HepG2 (cell line): ENCODE data around the gene SURF6. TPM values are rescaled to one million over a fixed set of nuclear protein-coding genes. Genes with fewer than 3 reads are reported as not detected.

ENCODE experiments used
- CEBPB ChIP-seq: IDR thresholded peaks from 2 replicates; pipeline ENCODE4 v1.6.1; 2011; ENCODE audit warnings: low read depth, low read length, improper control_type of control experiment, borderline replicate concordance
- HNF4G ChIP-seq, 2 experiments: sonication (generic) in 1 of 2; formaldehyde crosslinking in 1 of 2; IDR thresholded peaks; 2 replicates each; pipeline versions ENCODE4 v1.4.0 to v1.6.1; 2011 to 2020; ENCODE audit warnings: borderline replicate concordance in 2 of 2, low read depth in 2 of 2, mild to moderate bottlenecking in 2 of 2, low read length in 1 of 2, missing genetic modification reagents in 1 of 2, moderate library complexity in 1 of 2
- KDM5B ChIP-seq: sonication (generic); formaldehyde crosslinking; IDR thresholded peaks from 2 replicates; pipeline ENCODE4 v1.4.0; 2020; ENCODE audit warnings: missing genetic modification reagents, mild to moderate bottlenecking, borderline replicate concordance
- MIER2 ChIP-seq: IDR thresholded peaks from 2 replicates; pipeline ENCODE4 v1.6.1; 2016; ENCODE audit warnings: missing biosample characterization, missing genetic modification reagents
- PTBP1 ChIP-seq: fragments of 200-400 bp; formaldehyde crosslinking; IDR thresholded peaks from 2 replicates; pipeline ENCODE4 v1.6.1; 2018; ENCODE audit warnings: low read length, low read depth; ENCODE audit not compliant: poor library complexity, severe bottlenecking
- SETDB1 ChIP-seq: sonication (generic); formaldehyde crosslinking; IDR thresholded peaks from 2 replicates; pipeline ENCODE4 v1.5.1; 2020; ENCODE audit warnings: missing genetic modification reagents, mild to moderate bottlenecking, borderline replicate concordance
- STAG1 ChIP-seq: sonication (generic); formaldehyde crosslinking; IDR thresholded peaks from 2 replicates; pipeline ENCODE4 v1.4.0; 2020; ENCODE audit warnings: missing genetic modification reagents
- TAF1 ChIP-seq: sonication (generic); formaldehyde crosslinking; IDR thresholded peaks from 2 replicates; pipeline ENCODE4 v1.4.0; 2020; ENCODE audit warnings: missing genetic modification reagents
- U2AF1 ChIP-seq: fragments of 200-400 bp; formaldehyde crosslinking; optimal IDR thresholded peaks from 2 replicates; pipeline ENCODE3; 2017; ENCODE audit warnings: mild to moderate bottlenecking, low read depth, low read length
- WIZ ChIP-seq: sonication (generic); formaldehyde crosslinking; IDR thresholded peaks from 2 replicates; pipeline ENCODE4 v1.5.1; 2020; ENCODE audit warnings: mild to moderate bottlenecking, missing genetic modification reagents
- ZBTB38 ChIP-seq: sonication (generic); formaldehyde crosslinking; IDR thresholded peaks from 2 replicates; pipeline ENCODE4 v1.5.1; 2020; ENCODE audit warnings: mild to moderate bottlenecking, missing genetic modification reagents
- ZEB1 ChIP-seq: IDR thresholded peaks from 2 replicates; pipeline ENCODE4 v1.6.1; 2012; ENCODE audit warnings: mild to moderate bottlenecking, low read depth, inconsistent platforms; ENCODE audit not compliant: insufficient replicate concordance
- ZSCAN20 ChIP-seq: sonication (generic); formaldehyde crosslinking; IDR thresholded peaks from 2 replicates; pipeline ENCODE4 v1.4.0; 2020; ENCODE audit warnings: missing genetic modification reagents, mild to moderate bottlenecking, borderline replicate concordance
- polyA plus RNA-seq, 8 experiments: library from polyadenylated mRNA; depleted of rRNA in 3 of 8; stranded (reverse) in 7 of 8; unstranded in 1 of 8; fragments of >200 nt; fragmentation: Illumina TruSeq in 4 of 8; extraction: Trizol in 4 of 8; gene quantifications; 2 replicates each; pipeline versions ENCODE4 v1.2.1 to v1.2.3, GENCODE V29; 2011 to 2016; ENCODE audit warnings: low read depth in 4 of 8, missing spikeins in 1 of 8, mixed read lengths in 1 of 8; ENCODE audit not compliant: insufficient read depth in 1 of 8
- total RNA-seq, 5 experiments: library from RNA; depleted of rRNA; stranded (reverse); fragments of >200 nt; fragmentation: Illumina TruSeq; extraction: Trizol; gene quantifications; 2 replicates each; pipeline ENCODE4 v1.2.3, GENCODE V29; 2016; ENCODE audit warnings: low read depth in 1 of 5
- TF ChIP-seq, protein P1 (sequence below), 2 experiments: sonication (generic) in 1 of 2; formaldehyde crosslinking in 1 of 2; IDR thresholded peaks; 2 replicates each; pipeline versions ENCODE4 v1.6.1 to v1.9.0; 2014 to 2022; ENCODE audit warnings: antibody characterized with exemption in 1 of 2, borderline replicate concordance in 1 of 2, inconsistent platforms in 1 of 2, low read depth in 1 of 2, missing genetic modification reagents in 1 of 2
- TF ChIP-seq, protein P2 (sequence below): sonication (generic); formaldehyde crosslinking; IDR thresholded peaks from 2 replicates; pipeline ENCODE4 v1.5.1; 2020; ENCODE audit warnings: mild to moderate bottlenecking, missing genetic modification reagents
- TF ChIP-seq, protein P3 (sequence below): sonication (generic); formaldehyde crosslinking; IDR thresholded peaks from 2 replicates; pipeline ENCODE4 v1.5.1; 2020; ENCODE audit warnings: mild to moderate bottlenecking, moderate library complexity, missing genetic modification reagents

SURF6 gene
- total and polyA plus RNA-seq, 2 of the 13 experiments (the other 11 are each of a cell fraction or from before 2014, with no cell fraction given) = 5.9 to 14.7 TPM

DNA sequence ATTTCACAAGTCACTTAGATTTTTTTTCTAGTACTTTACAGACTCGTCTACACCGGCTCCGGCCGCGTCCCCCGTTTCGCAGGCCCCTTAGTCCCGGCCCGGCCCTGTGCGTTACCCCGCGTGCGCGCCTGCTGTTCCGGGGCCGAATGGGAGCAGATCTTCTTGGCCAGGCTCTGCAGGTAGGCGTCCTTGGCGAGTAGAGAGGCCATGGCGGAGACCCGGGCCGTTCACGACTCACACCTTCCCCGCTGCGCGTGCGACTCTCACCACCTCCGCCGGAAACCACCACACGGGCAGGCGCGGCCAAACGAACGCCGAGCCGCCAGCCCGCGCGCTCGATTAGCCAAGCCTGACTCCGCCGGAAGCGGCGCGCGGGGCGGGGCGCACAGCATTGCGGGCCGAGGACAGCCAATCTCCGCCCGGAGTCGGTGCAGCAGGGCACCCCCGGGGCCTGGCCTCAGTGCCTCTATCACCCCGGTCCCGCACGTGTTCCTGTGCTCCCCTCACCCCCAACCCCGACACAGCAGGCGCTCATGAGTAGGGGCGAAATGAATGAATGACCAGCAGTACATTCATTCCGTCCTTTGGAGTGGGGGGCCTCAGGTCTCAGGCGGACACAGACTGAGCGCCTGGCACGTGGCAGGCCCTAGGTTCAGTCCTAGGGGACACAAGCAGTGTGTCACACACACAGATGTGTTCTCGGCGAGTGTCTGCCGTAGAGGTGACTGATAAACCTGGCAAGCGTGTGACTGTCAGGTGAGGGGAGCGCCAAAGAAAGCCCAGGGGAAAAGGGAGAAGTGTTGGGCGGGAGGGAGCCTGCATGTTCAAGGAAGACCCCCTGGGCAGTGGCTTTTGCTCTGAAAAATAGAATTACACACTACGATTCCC is at the start of gene SURF6 (continued):
- TF ChIP-seq KDM5B (CRISPR knock-in tag) = peak; percentile 89; the same call in 1 of the 2 replicates
- peak; percentile 83 for TF ChIP-seq PTBP1
- peak; percentile 86 for TF ChIP-seq TAF1 (CRISPR knock-in tag)
- TF ChIP-seq, protein P1, sequence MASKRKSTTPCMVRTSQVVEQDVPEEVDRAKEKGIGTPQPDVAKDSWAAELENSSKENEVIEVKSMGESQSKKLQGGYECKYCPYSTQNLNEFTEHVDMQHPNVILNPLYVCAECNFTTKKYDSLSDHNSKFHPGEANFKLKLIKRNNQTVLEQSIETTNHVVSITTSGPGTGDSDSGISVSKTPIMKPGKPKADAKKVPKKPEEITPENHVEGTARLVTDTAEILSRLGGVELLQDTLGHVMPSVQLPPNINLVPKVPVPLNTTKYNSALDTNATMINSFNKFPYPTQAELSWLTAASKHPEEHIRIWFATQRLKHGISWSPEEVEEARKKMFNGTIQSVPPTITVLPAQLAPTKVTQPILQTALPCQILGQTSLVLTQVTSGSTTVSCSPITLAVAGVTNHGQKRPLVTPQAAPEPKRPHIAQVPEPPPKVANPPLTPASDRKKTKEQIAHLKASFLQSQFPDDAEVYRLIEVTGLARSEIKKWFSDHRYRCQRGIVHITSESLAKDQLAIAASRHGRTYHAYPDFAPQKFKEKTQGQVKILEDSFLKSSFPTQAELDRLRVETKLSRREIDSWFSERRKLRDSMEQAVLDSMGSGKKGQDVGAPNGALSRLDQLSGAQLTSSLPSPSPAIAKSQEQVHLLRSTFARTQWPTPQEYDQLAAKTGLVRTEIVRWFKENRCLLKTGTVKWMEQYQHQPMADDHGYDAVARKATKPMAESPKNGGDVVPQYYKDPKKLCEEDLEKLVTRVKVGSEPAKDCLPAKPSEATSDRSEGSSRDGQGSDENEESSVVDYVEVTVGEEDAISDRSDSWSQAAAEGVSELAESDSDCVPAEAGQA (IDR thresholded peaks at IDR 0.05; ENCODE audit: low read depth) = peak; percentile 76; the same call in 1 of the 2 replicates
- TF ChIP-seq, protein P1 (CRISPR knock-in tag; IDR thresholded peaks at IDR 0.05; ENCODE audit: borderline replicate concordance) = no peak
- no peak for TF ChIP-seq CEBPB
- no peak for TF ChIP-seq STAG1 (CRISPR knock-in tag)
- no peak for TF ChIP-seq ZEB1
- peak; percentile 95 for TF ChIP-seq WIZ (CRISPR knock-in tag)
- TF ChIP-seq ZSCAN20 (CRISPR knock-in tag) = no peak; the same call in 1 of the 2 replicates
- peak; percentile 97 for TF ChIP-seq ZBTB38
- TF ChIP-seq, protein P2, sequence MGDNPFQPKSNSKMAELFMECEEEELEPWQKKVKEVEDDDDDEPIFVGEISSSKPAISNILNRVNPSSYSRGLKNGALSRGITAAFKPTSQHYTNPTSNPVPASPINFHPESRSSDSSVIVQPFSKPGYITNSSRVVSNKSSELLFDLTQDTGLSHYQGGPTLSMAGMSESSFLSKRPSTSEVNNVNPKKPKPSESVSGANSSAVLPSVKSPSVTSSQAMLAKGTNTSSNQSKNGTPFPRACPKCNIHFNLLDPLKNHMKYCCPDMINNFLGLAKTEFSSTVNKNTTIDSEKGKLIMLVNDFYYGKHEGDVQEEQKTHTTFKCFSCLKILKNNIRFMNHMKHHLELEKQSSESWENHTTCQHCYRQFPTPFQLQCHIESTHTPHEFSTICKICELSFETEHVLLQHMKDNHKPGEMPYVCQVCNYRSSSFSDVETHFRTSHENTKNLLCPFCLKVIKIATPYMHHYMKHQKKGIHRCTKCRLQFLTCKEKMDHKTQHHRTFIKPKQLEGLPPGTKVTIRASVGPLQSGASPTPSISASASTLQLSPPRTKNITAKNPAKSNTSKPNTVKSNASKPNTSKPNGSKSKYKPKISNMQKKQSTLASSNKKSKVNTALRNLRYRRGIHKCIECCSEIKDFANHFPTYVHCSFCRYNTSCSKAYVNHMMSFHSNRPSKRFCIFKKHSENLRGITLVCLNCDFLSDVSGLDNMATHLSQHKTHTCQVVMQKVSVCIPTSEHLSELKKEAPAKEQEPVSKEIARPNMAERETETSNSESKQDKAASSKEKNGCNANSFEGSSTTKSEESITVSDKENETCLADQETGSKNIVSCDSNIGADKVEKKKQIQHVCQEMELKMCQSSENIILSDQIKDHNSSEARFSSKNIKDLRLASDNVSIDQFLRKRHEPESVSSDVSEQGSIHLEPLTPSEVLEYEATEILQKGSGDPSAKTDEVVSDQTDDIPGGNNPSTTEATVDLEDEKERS = peak; percentile 67; the same call in 1 of the 2 replicates
- TF ChIP-seq U2AF1 = no peak
- TF ChIP-seq, protein P3, sequence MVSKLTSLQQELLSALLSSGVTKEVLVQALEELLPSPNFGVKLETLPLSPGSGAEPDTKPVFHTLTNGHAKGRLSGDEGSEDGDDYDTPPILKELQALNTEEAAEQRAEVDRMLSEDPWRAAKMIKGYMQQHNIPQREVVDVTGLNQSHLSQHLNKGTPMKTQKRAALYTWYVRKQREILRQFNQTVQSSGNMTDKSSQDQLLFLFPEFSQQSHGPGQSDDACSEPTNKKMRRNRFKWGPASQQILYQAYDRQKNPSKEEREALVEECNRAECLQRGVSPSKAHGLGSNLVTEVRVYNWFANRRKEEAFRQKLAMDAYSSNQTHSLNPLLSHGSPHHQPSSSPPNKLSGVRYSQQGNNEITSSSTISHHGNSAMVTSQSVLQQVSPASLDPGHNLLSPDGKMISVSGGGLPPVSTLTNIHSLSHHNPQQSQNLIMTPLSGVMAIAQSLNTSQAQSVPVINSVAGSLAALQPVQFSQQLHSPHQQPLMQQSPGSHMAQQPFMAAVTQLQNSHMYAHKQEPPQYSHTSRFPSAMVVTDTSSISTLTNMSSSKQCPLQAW = peak; percentile 93
- TF ChIP-seq SETDB1 (CRISPR knock-in tag) = peak; percentile 57; the same call in 1 of the 2 replicates
- no peak for TF ChIP-seq HNF4G (IDR thresholded peaks at IDR 0.05; ENCODE audit: borderline replicate concordance, low read depth, low read length)
- TF ChIP-seq HNF4G (CRISPR knock-in tag; IDR thresholded peaks at IDR 0.05; ENCODE audit: borderline replicate concordance, low read depth) = 0 out of 2 replicates have a peak, but pooled peaks have one; percentile 20
- TF ChIP-seq MIER2 (CRISPR knock-in tag) = 0 out of 2 replicates have a peak, but pooled peaks have one; percentile 46
